ENCODE data around the gene ALPP.
"Not testable (repeated sequence)": the region's sequence is repeated elsewhere in the genome, so short reads cannot be mapped to it uniquely, and the experiment has no call there.

The ALPP gene

GRCh38 chr2:232364806-232365594 lies 13.6 kb upstream of the ALPP start:
- not testable (repeated sequence) for DNase-seq

GRCh38 chr2:232365621-232366321 lies 12.8 kb upstream of the ALPP start:
- peak; percentile 44 to 70 (median 50) for DNase-seq

DNA sequence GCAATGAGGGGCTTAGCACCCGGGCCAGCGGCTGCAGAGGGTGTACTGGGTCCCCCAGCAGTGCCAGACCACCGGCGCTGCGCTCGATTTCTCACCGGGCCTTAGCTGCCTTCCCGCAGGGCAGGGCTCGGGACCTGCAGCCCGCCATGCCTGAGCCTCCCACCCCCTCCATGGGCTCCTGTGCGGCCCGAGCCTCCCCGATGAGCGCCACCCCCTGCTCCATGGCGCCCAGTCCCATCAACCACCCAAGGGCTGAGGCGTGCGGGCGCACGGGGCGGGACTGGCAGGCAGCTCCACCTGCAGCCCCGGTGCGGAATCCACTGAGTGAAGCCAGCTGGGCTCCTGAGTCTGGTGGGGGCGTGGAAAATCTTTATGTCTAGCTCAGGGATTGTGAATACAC lies 12.1 kb upstream of the ALPP start:
- not testable (repeated sequence) for DNase-seq

GRCh38 chr2:232367016-232367415 lies 11.5 kb upstream of the ALPP start:
- no peak for DNase-seq

GRCh38 chr2:232367591-232368233 lies 10.8 kb upstream of the ALPP start:
- DNase-seq, result peak in 1 of 4 experiments; percentile 40

DNA sequence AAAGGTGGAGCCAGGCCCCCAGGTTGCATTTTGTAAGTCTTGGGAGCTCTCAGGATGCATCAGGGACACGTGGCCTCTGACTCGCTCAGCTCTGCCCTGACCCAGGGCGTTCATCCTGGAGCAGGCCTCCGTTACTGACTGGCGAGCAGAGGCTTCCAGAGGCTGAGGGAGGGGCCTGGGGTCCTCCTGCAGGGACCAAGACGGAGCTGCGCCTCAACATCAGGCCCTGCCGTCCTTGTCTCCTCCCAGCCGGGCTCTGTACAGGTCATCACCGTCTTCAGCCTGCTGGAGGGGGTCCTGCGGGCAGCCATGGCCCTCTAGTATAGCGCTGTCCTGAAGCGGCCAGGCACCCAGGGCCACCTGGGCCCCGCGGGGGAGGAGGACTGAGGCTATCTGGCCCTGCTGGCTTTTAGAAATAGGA lies 10.2 kb upstream of the ALPP start:
- DNase-seq, result peak in 2 of 4 experiments; percentile 20 to 46

GRCh38 chr2:232369126-232369951 lies 9.2 kb upstream of the ALPP start:
- DNase-seq, result peak in 2 of 4 experiments; percentile 50 to 78

DNA sequence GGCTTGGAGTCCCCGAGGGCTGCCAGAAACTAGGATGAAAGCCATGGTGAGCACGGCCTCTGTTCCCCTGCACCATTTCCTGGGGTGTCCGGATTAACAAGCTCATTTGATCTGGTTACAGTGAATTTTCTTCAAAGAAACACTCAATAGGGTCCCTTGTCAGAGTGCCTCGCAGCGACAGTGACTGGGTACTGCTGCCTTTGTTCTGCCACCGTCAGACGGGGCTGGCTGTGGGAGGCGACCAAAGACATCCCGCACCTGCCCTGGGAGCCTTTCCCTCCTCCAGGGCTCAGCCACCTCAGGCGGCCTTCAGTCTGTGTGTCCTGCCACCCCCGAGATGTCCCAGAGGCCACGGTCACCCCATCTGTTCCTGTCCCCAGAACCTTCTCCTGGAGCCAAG lies 8.5 kb upstream of the ALPP start:
- not testable (repeated sequence) for DNase-seq

- DNase-seq, result peak; percentile 66 to 80 (median 78)
Observed at GRCh38 chr2:232372231-232373208, 6.0 kb upstream of the ALPP start.

GRCh38 chr2:232374356-232374755 lies 4.2 kb upstream of the ALPP start:
- DNase-seq, result no peak

- no peak for DNase-seq
Observed at GRCh38 chr2:232375164-232375563, 3.4 kb upstream of the ALPP start.

- no peak for DNase-seq
Observed at GRCh38 chr2:232376260-232376659, 2.3 kb upstream of the ALPP start.

GRCh38 chr2:232376713-232377112 lies 1.8 kb upstream of the ALPP start:
- no peak for DNase-seq

DNA sequence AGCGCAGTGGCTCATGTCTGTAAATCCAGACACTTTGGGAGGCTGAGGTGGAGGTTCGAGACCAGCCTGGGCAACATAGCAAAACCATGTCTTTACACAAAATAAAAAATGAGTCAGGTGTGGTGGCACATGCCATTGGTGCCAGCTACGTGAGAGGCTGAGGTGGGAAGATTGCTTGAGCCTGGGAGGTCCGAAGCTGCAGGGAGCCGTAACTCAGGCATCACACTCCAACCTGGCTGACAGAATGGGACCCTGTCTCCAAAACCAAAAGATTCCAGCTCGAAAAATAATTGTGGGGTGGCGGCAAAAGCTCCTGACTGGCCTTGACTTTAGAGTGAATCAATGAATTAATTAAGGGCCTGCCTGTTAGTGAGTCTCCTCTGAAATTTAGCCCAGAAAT lies 1.2 kb upstream of the ALPP start:
- no peak for DNase-seq

DNA sequence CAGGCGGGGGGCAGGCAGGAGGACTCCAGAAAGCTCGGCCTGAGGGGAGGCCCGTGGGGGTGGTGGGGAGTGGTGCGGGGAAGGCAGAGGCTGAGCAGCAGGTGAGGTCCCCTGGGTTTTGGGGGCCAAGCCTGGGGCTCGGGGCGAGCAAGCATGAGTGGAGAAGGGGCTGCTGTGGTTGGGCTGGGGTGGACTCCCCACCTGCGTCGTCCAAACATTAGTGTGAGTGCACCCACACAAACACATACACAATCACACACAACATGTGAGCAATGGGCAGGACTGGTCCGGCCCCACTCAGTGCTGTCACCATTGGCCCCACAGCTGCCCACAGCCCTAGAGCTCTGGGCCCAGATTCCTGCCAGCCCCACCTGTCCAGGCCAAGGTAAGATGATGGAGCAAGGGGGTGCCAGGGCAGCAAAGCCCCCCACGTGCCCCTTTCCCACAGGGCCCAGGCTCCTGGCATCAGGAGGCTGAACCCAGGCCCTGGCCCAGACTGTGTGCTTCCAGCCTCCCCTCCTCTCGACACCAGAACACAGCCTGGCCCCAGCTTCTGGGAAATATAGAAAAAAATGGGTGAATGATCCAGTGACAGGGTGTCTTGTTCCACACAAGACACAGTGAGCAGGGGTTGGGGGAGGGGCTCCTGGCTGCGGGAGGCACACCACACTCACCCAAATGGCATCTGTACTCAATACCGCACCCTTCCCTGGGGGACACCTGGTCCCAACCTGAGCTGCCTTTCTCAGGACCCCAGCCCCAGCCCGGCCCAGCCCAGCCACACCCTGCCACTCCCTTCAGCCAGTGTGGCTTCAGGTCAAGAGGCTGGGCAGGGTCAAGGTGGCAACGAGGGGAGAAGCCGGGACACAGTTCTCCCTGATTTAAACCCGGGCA lies 463 bp upstream of the ALPP start:
- no peak for DNase-seq

GRCh38 chr2:232379610-232380590 lies 1.3 kb downstream of the ALPP start:
- not testable (repeated sequence) for DNase-seq

- peak in 1 of 4 experiments; percentile 23 for DNase-seq
Observed at GRCh38 chr2:232381204-232382031, 2.9 kb downstream of the ALPP start.

All from suppressor macrophage (primary cell).